HG02588 (cell line): ENCODE data around the gene P4HTM.

Source experiments
- ATAC-seq: cut with Tn5 transposase; IDR thresholded peaks from one replicate; pipeline ENCODE4 v1.9.1; 2021; ENCODE audit warnings: mild to moderate bottlenecking, moderate library complexity; ENCODE audit not compliant: unreplicated experiment

P4HTM gene

GRCh38 chr3:48983096-48983495, 6.9 kb upstream of the P4HTM start:
- ATAC-seq = no peak

- ATAC-seq = no peak
Measured at GRCh38 chr3:48984663-48985062, 5.4 kb upstream of the P4HTM start.

GRCh38 chr3:48985831-48986376, 4.1 kb upstream of the P4HTM start:
- ATAC-seq = no peak

- ATAC-seq = no peak
Measured at GRCh38 chr3:48989126-48989795, 780 bp upstream of the P4HTM start.

DNA sequence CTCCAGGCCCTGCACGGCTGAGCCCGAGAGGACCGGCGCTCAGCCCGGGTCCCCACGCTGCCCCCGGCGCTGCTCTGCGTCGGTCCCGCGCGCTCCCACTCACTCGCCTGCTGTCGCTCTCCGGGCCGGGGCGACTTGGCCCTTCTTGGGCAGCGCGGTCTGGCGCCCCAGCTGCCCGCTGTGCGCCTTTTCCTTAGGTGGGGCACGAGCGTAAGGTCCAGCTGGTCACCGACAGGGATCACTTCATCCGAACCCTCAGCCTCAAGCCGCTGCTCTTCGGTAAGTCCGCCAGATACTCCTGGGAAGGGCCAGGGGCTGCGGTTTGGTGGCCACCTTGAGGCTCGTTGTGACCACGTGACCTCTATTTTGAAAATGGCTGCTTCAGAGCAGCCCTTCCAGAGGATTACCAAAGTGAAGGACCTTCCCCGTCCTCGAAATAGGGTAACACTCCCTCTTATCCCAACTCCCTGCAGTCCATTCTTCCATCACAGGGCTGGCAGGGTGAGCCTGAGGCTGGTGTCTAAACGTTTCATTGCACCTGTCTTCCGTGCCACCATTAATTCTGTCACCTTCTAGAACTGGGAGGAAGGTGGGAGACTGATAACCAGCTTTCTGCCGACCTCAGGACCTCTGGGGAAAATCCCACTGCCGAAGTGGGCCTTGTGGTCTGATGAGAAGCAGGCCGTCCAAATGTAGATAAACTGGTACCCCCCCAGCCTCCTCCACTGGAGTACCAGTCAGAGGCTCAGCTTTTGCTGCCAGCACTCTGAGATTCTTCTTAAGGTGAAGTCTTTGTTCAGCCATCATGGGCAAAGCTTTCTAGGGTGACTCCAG, 812 bp downstream of the P4HTM start:
- peak; percentile 19 for ATAC-seq

- no peak for ATAC-seq
Measured at GRCh38 chr3:48991851-48992545, 2.0 kb downstream of the P4HTM start.

GRCh38 chr3:48993834-48994233, 3.8 kb downstream of the P4HTM start:
- ATAC-seq = no peak

- ATAC-seq = no peak
Measured at GRCh38 chr3:48996640-48997039, 6.6 kb downstream of the P4HTM start.

GRCh38 chr3:48997102-48997635, 7.1 kb downstream of the P4HTM start:
- ATAC-seq = no peak

GRCh38 chr3:48997714-48998637, 7.9 kb downstream of the P4HTM start:
- ATAC-seq = no peak

- no peak for ATAC-seq
Measured at GRCh38 chr3:48999085-48999858, 9.2 kb downstream of the P4HTM start.

GRCh38 chr3:49001155-49001554, 11.1 kb downstream of the P4HTM start:
- ATAC-seq = no peak

- ATAC-seq = no peak
Measured at GRCh38 chr3:49004352-49005302, 14.6 kb downstream of the P4HTM start.

DNA sequence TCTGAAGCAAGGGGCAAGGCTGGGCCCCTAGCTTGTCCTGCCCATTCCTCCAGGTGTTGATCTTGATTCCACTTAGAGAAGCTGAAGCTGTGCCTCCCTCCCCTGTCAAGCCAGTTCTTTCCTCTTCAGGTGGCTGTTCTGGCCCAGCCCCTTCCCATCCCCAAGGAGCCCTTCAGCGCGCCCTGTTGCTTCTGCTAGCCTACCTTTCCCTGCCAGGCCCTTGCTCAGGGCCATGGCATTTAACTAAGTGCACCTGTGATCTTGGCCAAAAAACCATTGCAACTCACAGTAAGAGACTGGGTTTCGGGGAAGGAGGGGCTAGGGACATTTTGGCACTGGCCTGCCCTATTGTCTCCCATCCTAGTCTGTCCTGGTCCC, 15.3 kb downstream of the P4HTM start:
- ATAC-seq = no peak

- ATAC-seq = no peak
Measured at GRCh38 chr3:49005998-49006397, 16.0 kb downstream of the P4HTM start.

DNA sequence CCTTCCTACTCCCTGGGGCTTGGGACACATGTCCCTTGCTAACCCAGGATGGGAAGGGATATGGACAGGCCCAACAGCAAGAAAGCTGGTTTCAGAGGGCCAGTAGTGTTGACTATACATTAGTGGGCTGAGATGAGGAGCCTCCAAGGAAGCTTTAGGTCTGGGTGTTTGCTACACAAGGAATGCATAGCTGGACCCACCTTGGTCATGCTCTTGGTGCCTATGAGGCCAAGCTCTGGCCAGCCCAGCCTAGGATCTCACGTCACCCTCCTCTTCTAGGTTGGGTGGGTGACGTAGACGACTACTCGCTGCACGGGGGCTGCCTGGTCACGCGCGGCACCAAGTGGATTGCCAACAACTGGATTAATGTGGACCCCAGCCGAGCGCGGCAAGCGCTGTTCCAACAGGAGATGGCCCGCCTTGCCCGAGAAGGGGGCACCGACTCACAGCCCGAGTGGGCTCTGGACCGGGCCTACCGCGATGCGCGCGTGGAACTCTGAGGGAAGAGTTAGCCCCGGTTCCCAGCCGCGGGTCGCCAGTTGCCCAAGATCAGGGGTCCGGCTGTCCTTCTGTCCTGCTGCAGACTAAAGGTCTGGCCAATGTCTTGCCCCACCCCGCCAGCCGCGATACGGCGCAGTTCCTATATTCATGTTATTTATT, 16.5 kb downstream of the P4HTM start:
- no peak for ATAC-seq

DNA sequence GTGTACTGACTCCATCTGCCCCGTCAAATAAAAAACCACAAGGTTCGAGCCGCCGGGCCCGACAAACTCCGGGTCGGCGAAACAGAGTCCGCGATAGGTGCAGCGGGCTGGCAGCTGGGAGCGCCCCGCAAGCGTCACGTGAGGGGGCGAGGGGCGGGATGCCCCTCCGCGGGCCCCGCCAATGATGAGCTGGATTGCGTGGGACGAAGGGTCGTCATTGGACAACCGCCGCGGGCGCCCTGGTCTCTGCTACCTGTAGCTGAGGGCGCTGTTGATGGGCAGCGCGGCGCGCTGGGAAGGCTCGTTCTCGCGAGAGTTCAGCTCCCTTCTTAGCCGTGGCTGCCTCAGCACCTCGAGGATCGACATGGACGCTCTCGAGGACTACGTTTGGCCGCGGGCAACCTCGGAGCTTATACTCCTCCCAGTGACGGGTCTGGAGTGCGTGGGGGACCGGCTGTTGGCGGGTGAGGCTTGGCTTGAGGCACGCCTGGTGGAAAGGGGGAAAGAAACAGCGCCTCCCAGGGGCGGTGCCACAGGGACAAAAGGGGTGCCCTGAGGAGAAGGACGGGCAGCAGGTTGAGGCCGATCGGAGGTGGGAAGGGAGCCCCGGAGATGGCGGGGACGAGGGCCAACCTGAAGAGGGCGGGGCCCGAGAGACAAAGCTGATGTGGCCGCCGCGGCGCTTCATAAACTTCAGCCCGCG, 17.2 kb downstream of the P4HTM start, which contains the start of gene WDR6:
Gene WDR6, plus strand, starts transcription at position 324 of the 703 bp plus-strand sequence. Its CDS starts 41 bp downstream, at position 365.
- ATAC-seq = peak; percentile 81
